Skeletal muscle tissue (tissue), 4 donors: ENCODE results near the gene SLC13A4. TPM values are rescaled to one million over a fixed set of nuclear protein-coding genes. Genes with fewer than 3 reads are reported as not detected.

Experiments used
- H3K27ac ChIP-seq: one replicate; pipeline ENCODE4 v1.7.0; 2013; ENCODE audit warnings: mild to moderate bottlenecking, low read depth, low read length, inconsistent platforms
- H3K27me3 ChIP-seq, 3 donors: one replicate each; pipeline ENCODE4 v1.7.0; 2013; ENCODE audit warnings: low read length in 3 of 3; ENCODE audit not compliant: control insufficient read depth in 3 of 3, insufficient read depth in 3 of 3
- H3K36me3 ChIP-seq, 3 donors: one replicate each; pipeline ENCODE4 v1.7.0; 2013; ENCODE audit warnings: low read length in 3 of 3; ENCODE audit not compliant: control insufficient read depth in 3 of 3, insufficient read depth in 3 of 3
- H3K4me1 ChIP-seq, 3 donors: one replicate each; pipeline ENCODE4 v1.7.0; 2013; ENCODE audit warnings: low read length in 3 of 3, mild to moderate bottlenecking in 3 of 3; ENCODE audit not compliant: control insufficient read depth in 3 of 3, insufficient read depth in 3 of 3
- H3K4me3 ChIP-seq, 3 donors: one replicate each; pipeline ENCODE4 v1.7.0; 2013; ENCODE audit warnings: low read length in 3 of 3
- H3K9ac ChIP-seq, 3 donors: one replicate each; pipeline ENCODE4 v1.7.0; 2013; ENCODE audit warnings: low read length in 3 of 3, mild to moderate bottlenecking in 3 of 3, moderate library complexity in 2 of 3, low read depth in 1 of 3
- H3K9me3 ChIP-seq, 3 donors: one replicate each; pipeline ENCODE4 v1.7.0; 2013; ENCODE audit warnings: low read length in 3 of 3; ENCODE audit not compliant: control insufficient read depth in 3 of 3
- total RNA-seq: library from RNA; depleted of rRNA; stranded (reverse); fragments of >200 nt; gene quantifications from one replicate; pipeline ENCODE4 v1.2.3, GENCODE V29; 2014
- donor health status: Osteomylitis.

Gene SLC13A4
- total RNA-seq, 1 donor from 2014 or later: not detected

DNA sequence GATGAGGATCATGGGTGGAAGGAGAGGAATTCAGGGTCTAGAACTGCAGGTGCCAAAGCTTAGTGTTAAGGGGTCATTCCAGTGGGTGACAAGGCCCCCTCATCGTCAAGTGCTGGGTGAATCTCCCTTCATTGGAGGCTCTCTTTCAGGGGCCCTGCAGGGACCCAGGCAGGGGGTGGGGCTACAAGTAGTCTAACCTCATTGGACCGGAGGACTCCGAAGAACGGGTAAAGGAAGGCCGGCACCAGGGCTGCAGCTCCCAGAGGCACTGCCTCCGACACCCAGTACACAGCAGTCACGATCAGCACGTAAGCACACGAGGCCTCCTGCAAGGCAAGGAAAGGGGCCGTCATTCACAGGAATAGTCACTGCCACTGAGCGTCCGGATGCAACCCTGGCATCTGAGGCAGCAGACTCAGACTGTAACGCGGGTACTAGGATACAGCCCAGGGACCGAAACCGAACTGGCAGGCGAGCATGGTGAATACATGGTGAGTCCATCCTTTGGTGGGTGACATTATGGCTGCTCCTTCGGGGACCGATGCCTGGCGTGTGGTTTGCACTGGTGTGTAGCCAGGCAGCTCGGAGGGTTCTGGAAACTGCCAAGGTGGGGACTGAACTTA is 6.7 kb downstream of the SLC13A4 start:
- H3K9ac ChIP-seq: no peak overlapping the region
- no peak overlapping the region for H3K4me3 ChIP-seq
- H3K9me3 ChIP-seq: no peaks in the 10 kb centered on the region
- no peaks in the 10 kb centered on the region for H3K27me3 ChIP-seq
- H3K36me3 ChIP-seq: no peaks in the 10 kb centered on the region
- H3K4me1 ChIP-seq: no peaks in the 10 kb centered on the region
- H3K27ac ChIP-seq: no peak overlapping the region

DNA sequence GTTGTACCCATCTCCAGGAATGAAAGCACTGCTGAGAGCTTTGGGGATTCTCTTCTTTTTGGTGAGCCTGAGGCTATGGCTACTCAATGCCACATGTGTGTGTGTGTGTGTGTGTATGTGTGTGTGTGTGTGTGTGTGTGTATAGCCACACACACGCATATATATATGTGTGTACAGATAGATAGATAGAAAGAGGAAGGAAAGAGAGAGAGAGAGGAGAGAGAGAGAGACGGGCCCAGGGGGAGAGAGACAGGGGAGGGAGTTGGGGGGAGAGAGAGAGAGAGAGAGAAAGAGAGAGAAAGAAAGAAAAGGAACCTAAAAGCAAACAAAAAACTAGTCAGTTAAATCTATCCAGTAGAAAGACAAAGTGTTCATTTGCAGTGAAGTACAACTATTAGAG is 8.3 kb downstream of the SLC13A4 start:
- no peaks in the 10 kb centered on the region for H3K36me3 ChIP-seq
- H3K27ac ChIP-seq: no peak overlapping the region
- no peaks in the 10 kb centered on the region for H3K4me1 ChIP-seq
- H3K9me3 ChIP-seq: no peaks in the 10 kb centered on the region
- no peak overlapping the region for H3K9ac ChIP-seq
- H3K4me3 ChIP-seq: no peak overlapping the region
- peaks cover 0 to 5% (median 0%) of the 10 kb centered on the region in 3 donors for H3K27me3 ChIP-seq

DNA sequence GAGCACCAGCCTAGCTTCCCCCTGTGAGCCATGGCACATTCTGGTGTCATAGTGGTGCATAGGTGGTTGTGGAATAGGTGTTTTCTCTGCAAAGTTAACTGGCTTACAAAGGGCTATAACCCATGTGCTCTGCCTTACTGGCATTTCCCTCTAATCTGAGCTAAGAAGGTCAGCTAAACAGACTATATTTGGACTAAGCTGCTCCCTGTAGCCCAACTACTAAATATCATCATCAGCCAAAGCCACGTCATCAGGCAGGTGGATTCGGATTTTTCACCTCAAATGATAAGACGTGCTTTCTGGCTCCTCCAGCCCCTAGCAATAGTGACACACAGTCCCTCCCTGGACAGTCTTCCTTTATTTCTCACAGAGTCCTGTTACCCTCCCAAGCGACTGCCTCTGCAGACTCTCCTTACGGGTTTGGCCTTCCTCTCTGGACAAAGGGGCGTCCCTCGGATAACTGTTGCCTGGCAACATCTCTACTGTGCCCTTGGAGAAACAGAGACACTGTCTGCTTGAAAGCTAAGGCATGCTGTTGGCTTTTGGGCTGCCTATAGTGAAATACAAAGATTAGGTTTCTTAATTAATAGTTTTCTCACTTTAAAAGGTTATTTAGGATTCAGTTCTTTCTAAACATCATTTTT is 9.1 kb downstream of the SLC13A4 start:
- no peak overlapping the region for H3K4me3 ChIP-seq

DNA sequence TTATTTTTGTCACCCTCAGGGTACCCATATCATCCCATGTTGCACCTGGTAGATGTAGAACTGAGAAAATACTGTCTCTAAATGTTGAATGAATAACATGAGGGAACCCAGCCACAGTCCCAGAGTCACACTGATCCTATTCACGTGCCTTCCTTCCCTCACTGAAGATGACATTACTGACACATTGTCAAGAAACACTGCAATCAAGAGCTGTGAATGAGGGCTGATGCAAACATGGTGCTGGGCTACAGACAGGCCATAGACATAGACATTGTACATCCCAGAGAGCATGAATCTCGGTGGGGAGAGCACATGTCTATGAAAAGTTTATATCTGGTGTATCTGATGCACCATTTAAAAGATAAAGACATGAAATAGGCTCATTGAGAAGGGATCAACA is 9.8 kb downstream of the SLC13A4 start:
- H3K27me3 ChIP-seq: peaks cover 0 to 5% (median 2%) of the 10 kb centered on the region in 3 donors
- H3K9me3 ChIP-seq: no peaks in the 10 kb centered on the region
- H3K9ac ChIP-seq: no peak overlapping the region
- H3K4me3 ChIP-seq: no peak overlapping the region
- H3K36me3 ChIP-seq: no peaks in the 10 kb centered on the region
- no peak overlapping the region for H3K27ac ChIP-seq
- no peaks in the 10 kb centered on the region for H3K4me1 ChIP-seq

More for the DNA sequence above, 9.1 kb downstream of the SLC13A4 start:
- Histone ChIP-seq H3K27me3 (peaks cover 0 to 5% (median 2%) of the 10 kb centered on the region in 3 donors), H3K4me1 (no peaks in the 10 kb centered on the region), H3K9ac (no peak overlapping the region), H3K9me3 (no peaks in the 10 kb centered on the region), H3K27ac (no peak overlapping the region), H3K36me3 (no peaks in the 10 kb centered on the region)

DNA sequence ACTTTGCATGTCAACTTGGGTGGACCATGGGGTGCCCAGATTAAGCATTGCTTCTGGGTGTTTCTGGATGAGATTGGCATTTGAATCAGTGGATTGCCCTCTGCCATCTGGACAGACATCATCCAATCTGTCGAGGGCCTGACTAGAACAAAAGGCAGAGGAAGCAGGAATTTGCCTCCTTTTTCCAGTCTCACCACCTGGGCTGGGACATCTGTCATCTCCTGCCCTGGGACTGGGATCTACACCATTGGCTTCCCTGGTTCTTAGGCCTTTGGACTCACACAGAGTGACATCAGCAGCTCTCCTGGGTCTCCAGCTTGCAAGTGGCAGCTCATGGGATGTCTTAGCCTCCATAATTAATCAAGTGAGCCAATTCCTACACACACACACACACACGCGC is 10.3 kb downstream of the SLC13A4 start:
- no peaks in the 10 kb centered on the region for H3K4me1 ChIP-seq
- H3K36me3 ChIP-seq: no peaks in the 10 kb centered on the region
- peaks cover 0 to 5% (median 2%) of the 10 kb centered on the region in 3 donors for H3K27me3 ChIP-seq
- H3K27ac ChIP-seq: no peak overlapping the region
- no peaks in the 10 kb centered on the region for H3K9me3 ChIP-seq
- H3K9ac ChIP-seq: no peak overlapping the region
- H3K4me3 ChIP-seq: no peak overlapping the region

DNA sequence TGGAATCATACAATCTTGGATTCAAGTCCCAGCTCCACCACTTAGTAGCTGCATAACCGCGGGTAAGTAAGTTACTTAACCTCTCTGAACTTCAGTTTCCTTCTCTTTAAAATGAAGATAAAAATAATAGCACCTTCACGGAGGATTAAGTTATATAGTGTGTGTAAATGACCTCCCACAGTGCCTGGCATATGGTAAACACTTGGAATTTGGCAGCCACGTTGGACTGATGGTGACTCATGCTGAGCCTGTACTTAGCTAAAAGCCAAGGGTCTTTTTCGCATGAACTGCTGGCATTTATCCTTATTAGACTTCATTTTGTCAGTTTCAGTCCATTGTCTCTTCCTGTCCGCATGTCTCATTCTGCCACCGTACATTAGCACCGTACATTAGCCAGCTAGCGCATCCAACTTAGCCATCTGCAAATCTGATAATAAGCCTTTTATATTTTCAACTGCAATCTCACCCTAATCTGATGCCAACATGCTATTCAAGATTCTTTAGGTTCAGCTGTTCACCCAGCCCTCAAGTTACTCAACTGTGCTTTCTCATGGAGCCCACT is 11.2 kb downstream of the SLC13A4 start:
- Histone ChIP-seq H3K27me3 (peaks cover 0 to 5% (median 2%) of the 10 kb centered on the region in 3 donors), H3K9ac (no peak overlapping the region), H3K4me1 (peaks cover 0 to 2% (median 0%) of the 10 kb centered on the region in 3 donors), H3K36me3 (no peaks in the 10 kb centered on the region), H3K9me3 (no peaks in the 10 kb centered on the region), H3K27ac (no peak overlapping the region), H3K4me3 (no peak overlapping the region)

DNA sequence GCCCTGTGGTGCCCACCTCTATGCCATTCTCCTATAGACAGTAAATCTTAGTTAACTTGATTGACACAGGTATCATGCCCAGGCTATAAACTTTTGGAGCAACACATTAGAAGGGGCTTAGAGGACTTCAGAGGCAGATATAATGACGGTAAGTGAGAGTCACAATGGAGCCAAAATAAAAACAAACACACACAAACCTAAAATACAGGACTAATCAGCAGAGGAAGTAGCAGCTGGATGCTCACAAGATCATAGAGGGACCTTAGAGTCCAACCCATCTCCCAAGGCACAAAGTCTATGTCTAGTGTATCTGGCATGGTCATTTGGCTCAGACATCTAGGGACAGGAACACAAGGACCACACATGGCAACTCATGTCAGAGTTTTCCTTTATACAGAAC is 12.3 kb downstream of the SLC13A4 start:
- Histone ChIP-seq H3K4me3 (no peak overlapping the region), H3K4me1 (peaks cover 0 to 2% (median 0%) of the 10 kb centered on the region in 3 donors), H3K27ac (no peak overlapping the region), H3K9ac (no peak overlapping the region), H3K36me3 (no peaks in the 10 kb centered on the region), H3K9me3 (no peaks in the 10 kb centered on the region), H3K27me3 (peaks cover 0 to 5% (median 2%) of the 10 kb centered on the region in 3 donors)

DNA sequence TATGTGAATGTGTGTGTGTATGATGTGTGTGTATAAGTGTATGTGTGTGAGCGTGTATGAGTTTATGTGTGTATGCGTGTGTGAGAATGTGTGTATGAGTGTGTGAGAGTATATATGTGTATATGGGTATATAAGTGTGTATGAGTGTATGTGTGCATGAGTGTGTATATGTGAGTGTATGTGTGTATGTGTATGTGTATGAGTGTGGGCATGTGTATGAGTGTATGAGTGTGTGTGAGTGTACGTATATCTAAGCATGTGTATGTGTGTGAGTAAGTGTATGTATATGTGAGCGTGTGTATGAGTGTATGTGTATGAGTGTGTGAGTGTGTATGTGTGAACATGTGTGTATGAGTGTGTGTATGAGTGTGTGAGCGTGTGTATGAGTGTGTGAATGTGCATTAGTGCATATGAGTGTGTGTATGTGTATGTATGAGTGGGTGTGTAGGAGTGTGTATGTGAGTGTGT is 12.9 kb downstream of the SLC13A4 start:
- Histone ChIP-seq H3K4me1 (peaks cover 0 to 2% (median 0%) of the 10 kb centered on the region in 3 donors), H3K9ac (no peak overlapping the region), H3K36me3 (no peaks in the 10 kb centered on the region), H3K27me3 (peaks cover 0 to 5% (median 2%) of the 10 kb centered on the region in 3 donors), H3K9me3 (no peaks in the 10 kb centered on the region), H3K27ac (no peak overlapping the region), H3K4me3 (no peak overlapping the region)

DNA sequence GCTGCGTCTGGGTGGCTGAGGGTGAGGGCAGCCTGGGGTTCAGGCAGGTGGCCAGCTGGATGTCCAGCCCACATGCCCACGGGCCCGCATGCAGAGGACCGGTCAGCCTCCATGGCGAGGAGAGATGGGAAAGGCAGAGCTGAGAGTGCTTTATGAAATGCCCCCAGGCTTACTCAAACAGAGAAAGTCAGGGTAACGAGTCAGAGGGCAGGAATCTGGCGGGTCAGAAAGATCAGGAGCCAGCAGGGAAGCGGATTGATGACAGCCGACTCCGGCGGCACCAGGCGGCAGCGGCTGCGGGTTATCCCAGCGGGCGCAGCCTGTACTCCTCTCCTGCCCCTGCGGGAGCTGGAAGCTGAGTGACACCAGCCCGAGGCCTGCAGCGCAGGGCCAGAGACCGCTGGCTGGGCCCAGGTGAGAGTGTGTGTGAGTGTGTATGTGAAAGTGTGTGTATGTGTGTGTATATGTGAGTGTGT is 13.4 kb downstream of the SLC13A4 start:
- Histone ChIP-seq H3K27ac (no peak overlapping the region), H3K36me3 (no peaks in the 10 kb centered on the region), H3K4me1 (peaks cover 0 to 2% (median 0%) of the 10 kb centered on the region in 3 donors), H3K9ac (no peak overlapping the region), H3K27me3 (peaks cover 0 to 5% (median 2%) of the 10 kb centered on the region in 3 donors), H3K4me3 (no peak overlapping the region), H3K9me3 (no peaks in the 10 kb centered on the region)
